HFF-Myc (cell line): Measurements from ENCODE around the gene OTOP2.

ENCODE experiments used
- DNase-seq: peaks from one replicate; pipeline ENCODE4 v3.0.0-alpha.2; 2011; ENCODE audit warnings: low read depth; ENCODE audit errors: extremely low read depth
- H3K4me3 ChIP-seq: replicated peaks from 2 replicates; pipeline ENCODE4 v1.5.1; 2011; ENCODE audit warnings: low read depth, mild to moderate bottlenecking, control low read depth, low read length
- TF ChIP-seq, protein P1 (sequence below): IDR thresholded peaks from 2 replicates; pipeline ENCODE4 v1.5.1; 2012; ENCODE audit warnings: mild to moderate bottlenecking, low read depth, low read length, control low read depth; ENCODE audit errors: missing control alignments

Gene OTOP2

GRCh38 chr17:74952431-74953133 lies 28.5 kb downstream of the OTOP2 start:
- no peak for DNase-seq
- TF ChIP-seq, protein P1, sequence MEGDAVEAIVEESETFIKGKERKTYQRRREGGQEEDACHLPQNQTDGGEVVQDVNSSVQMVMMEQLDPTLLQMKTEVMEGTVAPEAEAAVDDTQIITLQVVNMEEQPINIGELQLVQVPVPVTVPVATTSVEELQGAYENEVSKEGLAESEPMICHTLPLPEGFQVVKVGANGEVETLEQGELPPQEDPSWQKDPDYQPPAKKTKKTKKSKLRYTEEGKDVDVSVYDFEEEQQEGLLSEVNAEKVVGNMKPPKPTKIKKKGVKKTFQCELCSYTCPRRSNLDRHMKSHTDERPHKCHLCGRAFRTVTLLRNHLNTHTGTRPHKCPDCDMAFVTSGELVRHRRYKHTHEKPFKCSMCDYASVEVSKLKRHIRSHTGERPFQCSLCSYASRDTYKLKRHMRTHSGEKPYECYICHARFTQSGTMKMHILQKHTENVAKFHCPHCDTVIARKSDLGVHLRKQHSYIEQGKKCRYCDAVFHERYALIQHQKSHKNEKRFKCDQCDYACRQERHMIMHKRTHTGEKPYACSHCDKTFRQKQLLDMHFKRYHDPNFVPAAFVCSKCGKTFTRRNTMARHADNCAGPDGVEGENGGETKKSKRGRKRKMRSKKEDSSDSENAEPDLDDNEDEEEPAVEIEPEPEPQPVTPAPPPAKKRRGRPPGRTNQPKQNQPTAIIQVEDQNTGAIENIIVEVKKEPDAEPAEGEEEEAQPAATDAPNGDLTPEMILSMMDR, result no peak
- H3K4me3 ChIP-seq, result no peak overlapping the region

- TF ChIP-seq, protein P1, result no peak
- H3K4me3 ChIP-seq, result no peak overlapping the region
- DNase-seq, result no peak
Observed at GRCh38 chr17:74953134-74953687, 29.1 kb downstream of the OTOP2 start.

DNA sequence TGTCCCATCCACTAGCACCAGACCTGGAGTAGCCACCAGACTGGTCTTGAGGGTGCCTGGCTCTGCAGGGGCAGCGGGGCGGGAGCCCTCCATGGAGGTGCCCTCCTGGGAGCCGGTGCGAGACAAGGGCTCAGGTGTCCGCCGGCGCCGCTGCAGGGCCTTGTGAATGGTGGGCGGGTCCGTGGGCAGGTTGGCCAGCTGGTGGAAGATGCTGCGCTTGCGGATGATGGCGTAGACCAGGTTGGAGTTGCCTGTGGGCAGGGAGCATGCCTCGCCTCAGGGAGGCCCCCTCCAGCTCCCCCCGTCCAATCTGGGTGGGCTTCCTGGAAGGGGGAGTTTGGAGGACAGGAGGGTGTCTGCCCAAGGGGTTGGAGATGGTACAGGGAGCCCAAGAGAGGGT lies 30.0 kb downstream of the OTOP2 start:
- no peak for DNase-seq
- TF ChIP-seq, protein P1, result no peak
- no peak overlapping the region for H3K4me3 ChIP-seq

DNA sequence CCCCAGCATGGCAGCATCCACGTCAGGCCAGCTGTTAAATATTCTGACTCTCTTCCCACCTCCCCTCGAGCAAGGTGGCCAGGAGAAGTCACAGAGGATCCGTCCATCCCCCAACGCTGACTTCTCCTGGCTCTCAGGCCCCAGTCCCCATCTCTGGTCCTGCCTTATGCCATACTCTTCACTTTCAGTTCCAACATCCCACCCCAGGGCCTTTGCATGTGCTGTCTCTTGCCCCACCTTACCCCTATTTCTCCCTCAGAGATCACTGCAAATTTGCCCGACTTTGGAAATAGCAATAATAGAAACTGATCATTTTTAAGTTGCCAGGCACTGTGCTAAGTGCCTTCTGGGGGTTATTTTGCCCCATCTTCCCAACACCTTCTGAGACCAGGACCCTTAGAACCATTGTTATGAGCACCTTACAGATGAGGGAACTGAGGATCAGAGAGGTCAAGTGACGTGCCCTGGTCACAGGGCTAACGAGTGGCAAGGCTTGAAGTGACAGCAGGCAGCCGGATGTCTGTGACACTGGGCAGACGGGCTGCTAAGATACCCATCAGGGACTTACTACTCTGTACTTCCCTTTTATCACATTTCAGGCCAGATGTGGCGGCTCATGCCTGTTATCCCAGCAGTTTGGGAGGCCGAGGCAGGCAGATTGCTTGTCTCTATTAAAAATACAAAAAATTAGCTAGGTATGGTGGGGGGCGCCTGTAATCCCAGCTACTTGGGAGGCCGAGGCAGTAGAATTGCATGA lies 30.8 kb downstream of the OTOP2 start:
- no peak for DNase-seq
- TF ChIP-seq, protein P1, result no peak

DNA sequence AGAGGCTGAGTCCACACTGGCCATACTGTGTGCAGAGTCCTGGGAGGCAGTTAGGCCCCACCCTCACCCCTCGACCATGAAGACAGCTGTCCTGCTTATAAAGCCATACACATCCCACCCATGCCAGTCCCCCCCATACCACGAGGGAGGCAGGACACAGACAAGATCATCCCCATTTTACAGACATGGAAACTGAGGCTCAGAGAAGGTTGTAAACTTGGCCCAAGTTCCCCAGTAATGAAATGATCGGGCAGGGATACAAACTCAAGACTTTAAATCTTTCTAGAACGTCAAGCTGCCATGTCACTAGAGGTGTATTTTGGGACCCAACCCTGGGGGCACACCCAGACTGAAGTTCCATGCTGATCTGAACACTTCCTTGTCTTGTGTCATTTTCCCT lies 32.0 kb downstream of the OTOP2 start:
- no peak overlapping the region for H3K4me3 ChIP-seq
- no peak for DNase-seq
- TF ChIP-seq, protein P1, result no peak

More for the DNA sequence above, 30.8 kb downstream of the OTOP2 start:
- H3K4me3 ChIP-seq, result no peak overlapping the region

DNA sequence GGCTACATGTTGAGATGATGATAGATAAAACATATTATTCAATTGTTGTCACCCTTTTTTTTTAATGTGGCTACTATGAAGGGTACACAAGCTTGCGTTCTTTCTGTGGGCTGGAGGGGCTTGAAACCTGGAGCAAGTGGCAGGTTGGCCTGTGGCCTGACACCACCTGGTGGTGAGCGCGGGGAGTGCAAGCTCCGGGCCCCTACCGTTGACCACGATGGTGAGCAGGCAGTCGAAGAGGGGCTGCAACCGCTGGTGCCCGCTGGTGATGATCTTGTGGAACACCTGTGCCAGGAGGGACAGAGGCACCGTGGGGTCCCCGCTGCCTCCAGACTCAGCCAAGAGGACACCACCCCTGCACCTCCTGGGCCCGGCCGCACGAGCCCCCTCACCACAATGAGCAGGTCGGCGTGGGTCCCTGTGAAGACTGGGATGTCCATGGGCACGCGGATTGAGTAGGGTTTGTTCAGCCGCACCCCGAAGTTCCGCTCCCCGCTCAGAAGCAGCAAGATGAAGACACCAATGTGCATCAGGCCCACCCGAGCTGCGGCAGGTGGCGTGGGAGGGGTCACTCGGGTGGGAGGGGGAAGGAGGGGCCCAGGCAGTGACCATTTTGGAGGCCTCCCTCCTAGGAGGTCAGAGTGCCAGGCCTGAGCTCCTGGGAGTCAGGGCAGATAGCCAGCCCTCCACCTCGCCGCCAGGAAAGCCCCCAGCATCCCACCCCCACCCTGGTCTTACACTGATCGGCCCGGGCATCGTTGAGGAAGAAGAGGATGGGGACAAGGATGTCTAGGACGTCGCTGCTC lies 34.1 kb downstream of the OTOP2 start:
- DNase-seq, result no peak
- TF ChIP-seq, protein P1, result peak; percentile 91
- no peak overlapping the region for H3K4me3 ChIP-seq
